K562 (cell line): ENCODE data around the gene ANKRD11. TPM values are rescaled to one million over a fixed set of nuclear protein-coding genes. Genes with fewer than 3 reads are reported as not detected.

ENCODE experiments used
- ATAC-seq: fragments of 200-7000 bp; cut with Tn5 transposase; 3 replicates; pipeline ENCODE4 v1.9.1; 2020; ENCODE audit warnings: moderate library complexity
- BruUV-seq: library from RNA; stranded (reverse); fragments of 400-500 nt; replicated peaks from 2 replicates; lab custom pipeline; 2021; lab: Mats Ljungman, UMichigan
- CTCF ChIA-PET: fragments of 300-600 bp; formaldehyde crosslinking; extraction: SDS; loops from one replicate; lab custom pipeline; 2021; ENCODE audit warnings: low intra/inter-chr PET ratio; lab: Yijun Ruan, JAX
- POLR2A ChIA-PET: fragments of 300-600, 350-650 bp; sonication (Branson Sonifier 250); formaldehyde crosslinking; extraction: SDS; loops from one replicate; lab custom pipeline; 2021; ENCODE audit warnings: antibody characterized with exemption, inconsistent platforms; lab: Yijun Ruan, JAX
- DNase-seq, 4 experiments: peaks; one replicate each; pipeline versions ENCODE4 v3.0.0 to v3.0.0-alpha.2; 2011 to 2018; ENCODE audit warnings: low spot score in 3 of 4, mixed read lengths in 3 of 4; ENCODE audit errors: extremely low read depth in 1 of 4
- FAIRE-seq: peaks from 2 replicates; lab custom pipeline; 2011; peaks lifted over from hg19 to GRCh38; lab: Jason Lieb, UNC
- H2AFZ ChIP-seq: 2 replicates; pipeline ENCODE4 v1.6.0; 2011; ENCODE audit warnings: low read depth, low read length, control low read depth, inconsistent platforms
- H3K27ac ChIP-seq: fragments of 200-600 bp; 3 replicates; pipeline ENCODE4 v1.8.0; 2011; ENCODE audit warnings: low read depth, mild to moderate bottlenecking, control low read depth, inconsistent platforms, low read length, moderate library complexity, mixed read lengths; ENCODE audit errors: extremely low read depth
- H3K27me3 ChIP-seq, 2 experiments: fragments of 300-600 bp in 1 of 2; 2 replicates in 1 of 2; 3 replicates in 1 of 2; pipeline versions ENCODE4 v1.6.0 to v1.8.0; 2011; ENCODE audit warnings: inconsistent platforms in 2 of 2, low read length in 2 of 2, mild to moderate bottlenecking in 1 of 2, mixed read lengths in 1 of 2, moderate library complexity in 1 of 2; ENCODE audit not compliant: control insufficient read depth in 2 of 2, insufficient read depth in 2 of 2
- H3K36me3 ChIP-seq: fragments of 300-600 bp; 3 replicates; pipeline ENCODE4 v1.8.0; 2011; ENCODE audit warnings: mild to moderate bottlenecking, low read length, inconsistent platforms; ENCODE audit not compliant: control insufficient read depth, insufficient read depth
- H3K4me1 ChIP-seq, 2 experiments: fragments of 200-600 bp in 1 of 2; replicated peaks in 1 of 2; 2 replicates in 1 of 2; 3 replicates in 1 of 2; pipeline versions ENCODE4 v1.5.1 to v1.8.0; 2011; ENCODE audit warnings: inconsistent platforms in 2 of 2, low read length in 2 of 2, mild to moderate bottlenecking in 1 of 2, mixed read lengths in 1 of 2, moderate library complexity in 1 of 2; ENCODE audit not compliant: control insufficient read depth in 2 of 2, insufficient read depth in 2 of 2
- H3K4me2 ChIP-seq: 2 replicates; pipeline ENCODE4 v1.6.1; 2011; ENCODE audit warnings: low read length, control low read depth, inconsistent platforms, mixed read lengths; ENCODE audit not compliant: insufficient read depth
- H3K4me3 ChIP-seq: fragments of 200-600 bp; sonication (generic), shearing (Covaris generic); 2 replicates; pipeline ENCODE4 v1.5.1; 2016; ENCODE audit warnings: control low read depth, inconsistent platforms
- H3K79me2 ChIP-seq: fragments of 200-600 bp; 3 replicates; pipeline ENCODE4 v1.8.0; 2011; ENCODE audit warnings: low read length, inconsistent platforms; ENCODE audit not compliant: control insufficient read depth, insufficient read depth
- H3K9ac ChIP-seq, 2 experiments: 2 replicates each; pipeline versions ENCODE4 v1.6.0 to v1.6.1; 2011; ENCODE audit warnings: low read depth in 2 of 2, low read length in 2 of 2, control low read depth in 1 of 2, inconsistent platforms in 1 of 2, mild to moderate bottlenecking in 1 of 2, mixed read lengths in 1 of 2; ENCODE audit not compliant: insufficient read depth in 1 of 2
- H3K9me1 ChIP-seq: one replicate; pipeline ENCODE4 v1.6.0; 2011; ENCODE audit warnings: inconsistent platforms, mild to moderate bottlenecking, low read length, moderate library complexity; ENCODE audit not compliant: control insufficient read depth, insufficient read depth
- H3K9me3 ChIP-seq: replicated peaks from 2 replicates; pipeline ENCODE4 v1.5.1; 2011; ENCODE audit warnings: low read depth, low read length, inconsistent platforms; ENCODE audit not compliant: control insufficient read depth, insufficient read depth
- H4K20me1 ChIP-seq: replicated peaks from 2 replicates; pipeline ENCODE4 v1.6.1; 2011; ENCODE audit warnings: low read length, inconsistent platforms, mixed read lengths; ENCODE audit not compliant: control insufficient read depth, insufficient read depth
- CAMTA2 ChIP-seq: fragments of 250-450 bp; sonication (Bioruptor Pico); conservative IDR thresholded peaks from 2 replicates; pipeline ENCODE4 v1.5.1; 2022
- CREB3 ChIP-seq: fragments of 450-650 bp; conservative IDR thresholded peaks from 2 replicates; pipeline ENCODE4 v1.6.1; 2016; ENCODE audit warnings: missing genetic modification characterization, low read depth, mild to moderate bottlenecking, missing compliant biosample characterization, moderate library complexity
- ETV5 ChIP-seq: sonication (generic); formaldehyde crosslinking; IDR thresholded peaks from 2 replicates; pipeline ENCODE4 v1.4.0; 2020; ENCODE audit warnings: low read depth, mild to moderate bottlenecking, missing genetic modification reagents
- LCOR ChIP-seq: sonication (generic); formaldehyde crosslinking; IDR thresholded peaks from 2 replicates; pipeline ENCODE4 v1.8.0; 2022; ENCODE audit warnings: mild to moderate bottlenecking, missing genetic modification reagents
- MBD1 ChIP-seq: fragments of 250-450 bp; sonication (Bioruptor Pico); IDR thresholded peaks from 2 replicates; pipeline ENCODE4 v1.8.0; 2022; ENCODE audit warnings: inconsistent platforms
- MEIS2 ChIP-seq: fragments of 450-650 bp; IDR thresholded peaks from 2 replicates; pipeline ENCODE4 v1.6.1; 2014; ENCODE audit warnings: mild to moderate bottlenecking; ENCODE audit not compliant: partially characterized antibody
- POLR2AphosphoS2 ChIP-seq: IDR thresholded peaks from 2 replicates; pipeline ENCODE4 v1.6.1; 2012; ENCODE audit warnings: low read length, improper control_type of control experiment
- RERE ChIP-seq: sonication (generic); formaldehyde crosslinking; IDR thresholded peaks from 2 replicates; pipeline ENCODE4 v1.8.0; 2023; ENCODE audit warnings: missing genetic modification reagents, mild to moderate bottlenecking, borderline replicate concordance
- WGBS: fragments of 100-300 bp; shearing (Covaris generic); methylation state at CpG from one replicate; pipeline ENCODE4 v1.1.6; 2016; ENCODE audit warnings: low coverage, mixed read lengths; ENCODE audit not compliant: insufficient coverage; ENCODE audit errors: missing lambda C conversion rate; 5-methylcytosine and 5-hydroxymethylcytosine counted together
- in situ Hi-C: fragments of 300-500 bp; cut with MboI; formaldehyde crosslinking; loops from 4 replicates; pipeline ENCODE4 v1.15.0; 2018; ENCODE audit warnings: inconsistent platforms, mixed read lengths
- intact Hi-C: fragments of 100-400 bp; cut with micrococcal nuclease; formaldehyde crosslinking; loops from 2 replicates; pipeline ENCODE4 v1.14.2; 2022
- polyA plus RNA-seq, 8 experiments: library from polyadenylated mRNA; depleted of rRNA in 4 of 8; stranded (reverse) in 5 of 8; unstranded in 3 of 8; fragments of >200 nt; fragmentation: Nextera tagmentation in 2 of 8; fragmentation: Illumina TruSeq in 1 of 8; extraction: Ambion mirVana in 2 of 8; extraction: Trizol in 1 of 8; gene quantifications; 2 replicates each; pipeline versions ENCODE4 v1.2.1 to v1.2.3, GENCODE V29; 2011 to 2014; ENCODE audit warnings: inconsistent platforms in 1 of 8, missing spikeins in 1 of 8
- total RNA-seq, 7 experiments: library from RNA; depleted of rRNA in 6 of 7; stranded (reverse); fragments of >200 nt in 6 of 7; fragmentation: Illumina TruSeq in 2 of 7; extraction: Trizol in 2 of 7; gene quantifications; 2 replicates each; pipeline versions ENCODE4 v1.2.1 to v1.2.3, GENCODE V29; 2011 to 2021; ENCODE audit warnings: low replicate concordance in 1 of 7

ANKRD11 gene
- total and polyA plus RNA-seq, 9 of the 15 experiments (the other 6 are each of a cell fraction or from before 2014, with no cell fraction given) = 4.7 to 126 (median 31.7) TPM

GRCh38 chr16:89393738-89394406 is 96.5 kb downstream of the ANKRD11 start:
- 90% methylated on average over 14 of the region's 14 CpGs for WGBS
- Histone ChIP-seq H3K4me3 (no peak overlapping the region), H3K27me3 (no peaks in the 10 kb centered on the region), H3K4me2 (no peak overlapping the region), H3K9me1 (no peaks in the 10 kb centered on the region), H3K27ac (no peak overlapping the region), H3K9ac (peak overlapping the region in 1 of 2 experiments; percentile 14; a peak in 1 of 4 replicates), H2AFZ (no peak overlapping the region), H3K4me1 (peaks cover 0 to 14% of the 10 kb centered on the region in 2 experiments; a peak in 2 of 5 replicates), H4K20me1 (peaks cover 43% of the 10 kb centered on the region), H3K36me3 (peaks cover 57% of the 10 kb centered on the region; the same call in 2 of the 3 replicates), H3K79me2 (peaks cover 91% of the 10 kb centered on the region), H3K9me3 (0 out of 2 replicates have a peak, but pooled peaks cover 3% of the 10 kb centered on the region)
- POLR2A ChIA-PET = interaction anchor here (0.6 to 0.9 kb wide), 4 partner anchors 9 to 26 kb away, joined by 3 read pairs; no protein-coding TSS in a partner anchor
- no peak for DNase-seq
- CTCF ChIA-PET = no interaction called here
- in situ Hi-C loops (no loop called here), intact Hi-C loops (no loop called here)
- BruUV-seq = no TSS peak
- FAIRE-seq = no peak
- ATAC-seq = no peak
- TF ChIP-seq MEIS2 = no peak
- no peak for TF ChIP-seq CAMTA2 (CRISPR knock-in tag)
- no peak for TF ChIP-seq CREB3
- TF ChIP-seq POLR2AphosphoS2 = no peak
- TF ChIP-seq RERE (CRISPR knock-in tag) = no peak
- TF ChIP-seq MBD1 (CRISPR knock-in tag) = no peak
- TF ChIP-seq LCOR (CRISPR knock-in tag) = no peak
- TF ChIP-seq ETV5 (CRISPR knock-in tag) = no peak
